Pancreas (tissue), 10 donors: ENCODE measurements around the gene NUDT22. TPM values are rescaled to one million over a fixed set of nuclear protein-coding genes. Genes with fewer than 3 reads are reported as not detected.

ENCODE experiments used
- ATAC-seq, 4 donors: fragments of 200-7000 bp; cut with Tn5 transposase; one replicate each; pipeline versions ENCODE4 v1.8.0 to v1.9.1; 2020; ENCODE audit warnings: mild to moderate bottlenecking in 4 of 4, moderate library complexity in 4 of 4
- DNase-seq, 6 donors: peaks; one replicate each; pipeline ENCODE4 v3.0.0-alpha.2; 2020
- FAIRE-seq: peaks from 2 replicates; lab custom pipeline; 2012; peaks lifted over from hg19 to GRCh38; lab: Jason Lieb, UNC
- H3K27ac ChIP-seq, 4 donors: fragments of 200-600 bp; sonication (generic); 1 replicate in 3 of 4; 2 replicates in 1 of 4; pipeline versions ENCODE4 v1.5.0 to v1.8.0; 2020
- H3K27me3 ChIP-seq, 4 donors: fragments of 200-600 bp; one replicate each; pipeline ENCODE4 v1.8.0; 2021
- H3K36me3 ChIP-seq, 3 donors: fragments of 200-600 bp; sonication (generic) in 1 of 3; one replicate each; pipeline versions ENCODE4 v1.5.0 to v1.8.0; 2020 to 2021
- H3K4me1 ChIP-seq, 3 donors: fragments of 200-600 bp; one replicate each; pipeline ENCODE4 v1.8.0; 2021
- H3K4me3 ChIP-seq, 4 donors: fragments of 200-600 bp; sonication (generic) in 2 of 4; one replicate each; pipeline versions ENCODE4 v1.5.0 to v1.8.0; 2020 to 2021
- H3K9me3 ChIP-seq, 4 donors: fragments of 200-600 bp; one replicate each; pipeline ENCODE4 v1.8.0; 2021
- CTCF ChIP-seq, 4 donors: fragments of 200-600 bp; sonication (generic) in 3 of 4; IDR thresholded peaks; one replicate each; pipeline versions ENCODE4 v1.5.0 to v1.8.0; 2021; ENCODE audit warnings: antibody characterized with exemption in 4 of 4
- WGBS, 2 donors: extraction: QIAGEN DNeasy Blood & Tissue Kit; methylation state at CpG; one replicate each; pipeline ENCODE4 v1.1.7; 2013; 5-methylcytosine and 5-hydroxymethylcytosine counted together
- intact Hi-C, 3 donors: fragments of 100-400 bp; cut with DNase I; formaldehyde crosslinking; loops; one replicate each; pipeline versions ENCODE4 v1.11.1 to v1.14.2; 2022
- polyA plus RNA-seq, 2 donors: library from polyadenylated mRNA; stranded (reverse); fragments of 200-250 nt; gene quantifications; one replicate each; pipeline ENCODE4 v1.2.3, GENCODE V29; 2013
- total RNA-seq, 6 donors: library from RNA; stranded (reverse); fragmentation: NEBNext Ultra II Directional in 4 of 6; extraction: Animal tissue kit (Norgen Biotek cat#: 25700) in 4 of 6; gene quantifications; one replicate each; pipeline versions ENCODE4 v1.2.1 to v1.2.4, GENCODE V29; 2021 to 2023
- donor health status: healthy with polysubstance abuse.
- donor health status: DM: no; HTN: no; CAD: no; lungs with moderate emphysema.
- donor health status: DM: no; HTN: no; CAD: no.
- donor health status: control.
- donor health status: control.
- donor health status: Bipolar disorder and iron deficiency.
- donor health status: DM: yes; HTN: yes; CAD: no.
- donor health status: DM: no; HTN: no; CAD: no.
- donor health status: DM: no; HTN: no; CAD: no.
- donor health status: DM: yes; HTN: yes; CAD: no.

The NUDT22 gene
- 10 to 100 TPM; 32.6 to 46.0 (median 38.4) TPM for total RNA-seq
- 100 to 1,000 TPM in 1 of 2 donors, 10 to 100 TPM in 1; 69.7 to 115 TPM for polyA plus RNA-seq

- intact Hi-C loops = no loop called here
- peak; percentile 76 to 90 (median 84) for ATAC-seq
These were observed at the start of gene NUDT22, which contains the start of gene TRPT1 for GRCh38 chr11:64225608-64226506. TSS of gene NUDT22 (plus strand) at chr11:64226274. CDS start at chr11:64226653, 379 bp downstream. TSS of gene TRPT1 (minus strand) at chr11:64226186. CDS start at chr11:64225860, 326 bp downstream.

GRCh38 chr11:64176751-64177150, 49.3 kb upstream of the NUDT22 start:
- H3K36me3 ChIP-seq = no peaks in the 10 kb centered on the region
- H3K27me3 ChIP-seq = no peaks in the 10 kb centered on the region
- FAIRE-seq = no peak
- no peaks in the 10 kb centered on the region for H3K9me3 ChIP-seq
- ATAC-seq = no peak
- H3K4me3 ChIP-seq = no peak overlapping the region
- peaks cover 8 to 10% (median 9%) of the 10 kb centered on the region in 3 donors for H3K4me1 ChIP-seq
- 86 to 96% methylated on average over 8 of the region's 8 CpGs for WGBS, 2 donors
- no peak overlapping the region for H3K27ac ChIP-seq
- DNase-seq = no peak
- intact Hi-C loops = no loop called here
- no peak for TF ChIP-seq CTCF (IDR thresholded peaks at IDR 0.05)

More at GRCh38 chr11:64225608-64226506, at the start of gene NUDT22, which contains the start of gene TRPT1:
- peaks cover 8 to 31% (median 17%) of the 10 kb centered on the region in 3 donors for H3K4me1 ChIP-seq
- no peaks in the 10 kb centered on the region for H3K27me3 ChIP-seq
- 0 to 1% methylated on average over 43 to 54 of the region's 54 CpGs for whole genome bisulfite sequencing, 2 donors
- H3K4me3 ChIP-seq = peak within 1 kb of the TSS; percentile 49 to 90 (median 69)
- no peak for FAIRE-seq
- TF ChIP-seq CTCF (IDR thresholded peaks at IDR 0.05) = peak in 1 of 4 donors; percentile 12
- DNase-seq = peak; percentile 88 to 97 (median 92)
- H3K9me3 ChIP-seq = no peaks in the 10 kb centered on the region
- peak within 1 kb of the TSS; percentile 64 to 91 (median 88) for H3K27ac ChIP-seq
- H3K36me3 ChIP-seq = no peaks in the 10 kb centered on the region

- ATAC-seq (no peak), DNase-seq (no peak), FAIRE-seq (no peak)
- no peak for TF ChIP-seq CTCF (IDR thresholded peaks at IDR 0.05)
- Histone ChIP-seq H3K4me1 (peaks cover 12 to 25% (median 21%) of the 10 kb centered on the region in 3 donors), H3K27me3 (no peaks in the 10 kb centered on the region), H3K27ac (no peak overlapping the region), H3K4me3 (no peak overlapping the region), H3K36me3 (no peaks in the 10 kb centered on the region), H3K9me3 (no peaks in the 10 kb centered on the region)
- intact Hi-C loops = no loop called here
- 89 to 97% methylated on average over 1 of the region's 1 CpG for WGBS, 2 donors
These were observed 47.9 kb upstream of the NUDT22 start for GRCh38 chr11:64178203-64178602.

- ATAC-seq (no peak), FAIRE-seq (no peak), DNase-seq (no peak)
- WGBS, 2 donors = 97 to 98% methylated on average over 12 of the region's 12 CpGs
- intact Hi-C loops = no loop called here
- no peak for TF ChIP-seq CTCF (IDR thresholded peaks at IDR 0.05)
- Histone ChIP-seq H3K9me3 (no peaks in the 10 kb centered on the region), H3K4me3 (no peak overlapping the region), H3K27ac (no peak overlapping the region), H3K27me3 (no peaks in the 10 kb centered on the region), H3K36me3 (no peaks in the 10 kb centered on the region), H3K4me1 (peaks cover 19 to 33% (median 29%) of the 10 kb centered on the region in 3 donors)
These were observed 47.0 kb upstream of the NUDT22 start for GRCh38 chr11:64178951-64179639.
